Measurements from ENCODE around the gene KCNH3.

Gene KCNH3

DNA sequence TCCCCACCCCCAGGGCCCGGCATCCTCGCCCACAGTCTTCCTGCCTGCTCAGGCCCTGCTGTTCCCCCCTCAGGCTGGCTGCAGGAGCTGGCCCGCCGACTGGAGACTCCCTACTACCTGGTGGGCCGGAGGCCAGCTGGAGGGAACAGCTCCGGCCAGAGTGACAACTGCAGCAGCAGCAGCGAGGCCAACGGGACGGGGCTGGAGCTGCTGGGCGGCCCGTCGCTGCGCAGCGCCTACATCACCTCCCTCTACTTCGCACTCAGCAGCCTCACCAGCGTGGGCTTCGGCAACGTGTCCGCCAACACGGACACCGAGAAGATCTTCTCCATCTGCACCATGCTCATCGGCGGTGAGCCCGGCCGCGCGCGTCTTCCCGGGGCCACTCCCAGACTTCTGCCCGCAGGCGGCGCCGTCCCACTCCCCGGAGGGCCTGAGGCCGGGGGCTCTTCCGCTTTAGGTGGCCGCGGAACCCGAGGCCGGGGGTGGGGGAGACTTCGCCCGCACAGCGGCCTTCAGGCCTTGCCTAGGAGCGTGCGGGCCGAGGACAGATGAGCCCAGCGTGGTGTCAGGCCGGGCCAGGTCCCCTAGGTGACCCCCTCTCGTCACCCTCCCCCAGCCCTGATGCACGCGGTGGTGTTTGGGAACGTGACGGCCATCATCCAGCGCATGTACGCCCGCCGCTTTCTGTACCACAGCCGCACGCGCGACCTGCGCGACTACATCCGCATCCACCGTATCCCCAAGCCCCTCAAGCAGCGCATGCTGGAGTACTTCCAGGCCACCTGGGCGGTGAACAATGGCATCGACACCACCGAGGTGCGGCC is 10.2 kb downstream of the KCNH3 start:
- Histone ChIP-seq H3K36me3 (ENCODE audit: control insufficient read depth, insufficient read depth, low read length) (no peaks in the 10 kb centered on the region), H3K79me2 (no peaks in the 10 kb centered on the region), H3K27me3 (ENCODE audit: control insufficient read depth, insufficient read depth, low read length) (no peaks in the 10 kb centered on the region), H3K4me3 (ENCODE audit: low read depth, low read length) (no peak overlapping the region), H3K4me1 (peaks cover 8% of the 10 kb centered on the region), H2AFZ (peak overlapping the region; percentile 75), H3K4me2 (ENCODE audit: low read length) (no peak overlapping the region), H3K9me3 (ENCODE audit: control insufficient read depth, low read length) (no peaks in the 10 kb centered on the region), H3K9ac (no peak overlapping the region), H3K27ac (no peak overlapping the region)
- peak; percentile 38 for TF ChIP-seq CTCF (IDR thresholded peaks at IDR 0.05)

- no peaks in the 10 kb centered on the region for H3K27me3 ChIP-seq (ENCODE audit: control insufficient read depth, insufficient read depth, low read length)
- H3K4me3 ChIP-seq (ENCODE audit: low read depth, low read length), result no peak overlapping the region
- H3K36me3 ChIP-seq (ENCODE audit: control insufficient read depth, insufficient read depth, low read length), result no peaks in the 10 kb centered on the region
- no peaks in the 10 kb centered on the region for H3K79me2 ChIP-seq
- no peak for TF ChIP-seq CTCF (IDR thresholded peaks at IDR 0.05)
- H3K4me1 ChIP-seq, result peaks cover 8% of the 10 kb centered on the region
- no peak overlapping the region for H3K27ac ChIP-seq
- no peaks in the 10 kb centered on the region for H3K9me3 ChIP-seq (ENCODE audit: control insufficient read depth, low read length)
- no peak overlapping the region for H3K9ac ChIP-seq
- H3K4me2 ChIP-seq (ENCODE audit: low read length), result no peak overlapping the region
- H2AFZ ChIP-seq, result no peak overlapping the region
These were observed 11.2 kb downstream of the KCNH3 start for GRCh38 chr12:49549735-49550692.

- H2AFZ ChIP-seq, result no peak overlapping the region
- no peak overlapping the region for H3K27ac ChIP-seq
- no peak overlapping the region for H3K9ac ChIP-seq
- no peaks in the 10 kb centered on the region for H3K79me2 ChIP-seq
- TF ChIP-seq CTCF (IDR thresholded peaks at IDR 0.05), result no peak
- H3K4me1 ChIP-seq, result peaks cover 8% of the 10 kb centered on the region
- no peaks in the 10 kb centered on the region for H3K9me3 ChIP-seq (ENCODE audit: control insufficient read depth, low read length)
- H3K4me3 ChIP-seq (ENCODE audit: low read depth, low read length), result no peak overlapping the region
- no peaks in the 10 kb centered on the region for H3K36me3 ChIP-seq (ENCODE audit: control insufficient read depth, insufficient read depth, low read length)
- H3K27me3 ChIP-seq (ENCODE audit: control insufficient read depth, insufficient read depth, low read length), result no peaks in the 10 kb centered on the region
- no peak overlapping the region for H3K4me2 ChIP-seq (ENCODE audit: low read length)
These were observed 11.9 kb downstream of the KCNH3 start for GRCh38 chr12:49550693-49551252.

DNA sequence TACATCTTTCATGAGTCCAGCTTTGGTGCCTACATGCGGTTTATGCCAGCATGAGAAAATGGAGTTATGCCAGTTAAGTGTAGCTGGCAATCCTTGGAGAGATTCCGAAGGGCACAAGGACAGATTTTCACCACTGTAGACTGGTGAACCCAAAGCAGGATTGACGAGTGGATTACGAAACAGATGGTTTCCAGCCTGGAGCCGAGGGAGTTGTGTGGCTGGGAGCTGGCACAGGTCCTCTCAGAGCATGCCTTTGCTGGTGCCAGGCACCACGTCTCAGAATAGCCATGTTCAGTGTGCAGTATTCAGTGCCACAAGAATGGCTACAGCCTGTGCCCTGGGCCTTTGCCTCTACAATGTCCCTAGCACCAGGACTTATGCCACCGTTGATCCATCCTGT is 13.2 kb downstream of the KCNH3 start:
- no peak for TF ChIP-seq CTCF (IDR thresholded peaks at IDR 0.05)

More for the DNA sequence above, 13.2 kb downstream of the KCNH3 start:
- H3K27me3 ChIP-seq (ENCODE audit: control insufficient read depth, insufficient read depth, low read length), result no peaks in the 10 kb centered on the region
- no peaks in the 10 kb centered on the region for H3K36me3 ChIP-seq (ENCODE audit: control insufficient read depth, insufficient read depth, low read length)
- no peak overlapping the region for H3K4me3 ChIP-seq (ENCODE audit: low read depth, low read length)
- H3K4me1 ChIP-seq, result peaks cover 8% of the 10 kb centered on the region
- no peak overlapping the region for H3K4me2 ChIP-seq (ENCODE audit: low read length)
- no peaks in the 10 kb centered on the region for H3K9me3 ChIP-seq (ENCODE audit: control insufficient read depth, low read length)
- no peak overlapping the region for H2AFZ ChIP-seq
- H3K79me2 ChIP-seq, result no peaks in the 10 kb centered on the region
- H3K9ac ChIP-seq, result no peak overlapping the region
- H3K27ac ChIP-seq, result no peak overlapping the region

Measured in parathyroid adenoma (tissue), 2 donors.